Measurements from ENCODE around the gene HS3ST2.

The HS3ST2 gene

DNA sequence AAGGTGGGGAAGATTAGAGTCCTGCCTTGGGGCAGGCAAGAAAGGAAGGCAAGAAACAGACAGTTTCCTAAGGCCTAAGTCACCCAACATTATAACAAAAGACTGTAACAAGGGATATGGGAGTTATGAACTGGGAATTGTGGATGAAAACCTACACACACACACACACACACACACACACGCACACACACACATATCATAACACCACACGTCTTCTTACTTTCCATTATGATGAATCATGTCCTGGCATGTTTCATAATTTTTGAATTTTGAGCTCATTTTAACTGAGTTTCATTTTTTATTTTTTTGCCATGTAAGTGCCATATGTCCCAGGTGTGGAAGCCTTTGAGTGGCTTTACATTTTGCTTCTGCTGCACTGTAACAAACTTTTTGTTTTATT, 29.9 kb downstream of the HS3ST2 start:
- Mint-ChIP-seq H3K36me3 (no peaks in the 10 kb centered on the region), H3K4me3 (no peak overlapping the region), H3K27me3 (peaks cover 34 to 46% of the 10 kb centered on the region in 2 donors), H3K27ac (no peak overlapping the region), H3K4me1 (no peaks in the 10 kb centered on the region), H3K9me3 (no peaks in the 10 kb centered on the region)
- no peak for ATAC-seq (replicated peaks)
- DNase-seq = no peak

DNA sequence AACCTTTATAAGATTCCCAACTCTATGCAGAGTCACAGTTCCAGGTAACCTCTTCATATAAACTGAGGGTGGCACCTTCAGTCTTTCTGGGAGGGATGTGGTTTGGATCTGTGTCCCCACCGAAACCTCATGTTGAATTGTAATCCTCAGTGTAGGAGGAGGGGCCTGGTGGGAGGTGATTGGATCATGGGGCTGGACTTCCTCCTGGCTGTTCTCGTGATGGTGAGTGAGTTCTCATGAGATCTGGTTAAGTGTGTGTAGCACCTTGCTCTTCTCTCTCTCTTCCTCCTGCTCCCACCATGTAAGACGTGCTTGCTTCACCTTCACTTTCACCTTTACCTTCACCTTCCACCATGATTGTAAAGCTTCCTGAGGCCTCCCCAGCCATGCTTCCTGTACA, 30.5 kb downstream of the HS3ST2 start:
- Mint-ChIP-seq H3K9me3 (no peaks in the 10 kb centered on the region), H3K4me1 (no peaks in the 10 kb centered on the region), H3K27me3 (peaks cover 34 to 45% of the 10 kb centered on the region in 2 donors), H3K36me3 (no peaks in the 10 kb centered on the region), H3K27ac (no peak overlapping the region), H3K4me3 (no peak overlapping the region)
- no peak for ATAC-seq (replicated peaks)
- no peak for DNase-seq

DNA sequence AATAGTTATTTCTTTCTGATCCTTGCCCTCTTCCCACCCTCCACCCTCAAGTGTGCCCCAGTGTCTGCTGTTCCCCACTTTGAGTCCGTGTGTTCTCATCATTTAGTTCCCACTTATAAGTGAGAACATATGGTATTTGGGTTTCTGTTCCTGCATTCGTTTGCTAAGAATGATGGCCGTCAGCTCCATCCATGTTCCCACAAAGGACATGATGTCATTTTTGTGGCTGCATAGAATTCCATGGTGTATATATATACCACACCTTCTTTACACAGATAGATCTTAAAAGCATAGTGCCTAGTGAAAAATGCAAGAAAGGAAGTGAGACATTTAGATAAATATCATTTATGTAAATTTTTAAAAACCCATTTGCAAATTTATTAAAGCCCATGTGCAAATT, 33.1 kb downstream of the HS3ST2 start:
- DNase-seq (no peak), ATAC-seq (replicated peaks) (no peak)
- Mint-ChIP-seq H3K9me3 (no peaks in the 10 kb centered on the region), H3K27me3 (peaks cover 29 to 45% of the 10 kb centered on the region in 2 donors), H3K27ac (no peak overlapping the region), H3K4me1 (no peaks in the 10 kb centered on the region), H3K36me3 (no peaks in the 10 kb centered on the region), H3K4me3 (no peak overlapping the region)

- DNase-seq = no peak
- no peak for ATAC-seq (replicated peaks)
- Mint-ChIP-seq H3K4me3 (no peak overlapping the region), H3K27ac (no peak overlapping the region), H3K9me3 (no peaks in the 10 kb centered on the region), H3K4me1 (no peaks in the 10 kb centered on the region), H3K27me3 (peaks cover 26 to 41% of the 10 kb centered on the region in 2 donors), H3K36me3 (no peaks in the 10 kb centered on the region)
Measured at GRCh38 chr16:22847690-22848089, 33.7 kb downstream of the HS3ST2 start.

DNA sequence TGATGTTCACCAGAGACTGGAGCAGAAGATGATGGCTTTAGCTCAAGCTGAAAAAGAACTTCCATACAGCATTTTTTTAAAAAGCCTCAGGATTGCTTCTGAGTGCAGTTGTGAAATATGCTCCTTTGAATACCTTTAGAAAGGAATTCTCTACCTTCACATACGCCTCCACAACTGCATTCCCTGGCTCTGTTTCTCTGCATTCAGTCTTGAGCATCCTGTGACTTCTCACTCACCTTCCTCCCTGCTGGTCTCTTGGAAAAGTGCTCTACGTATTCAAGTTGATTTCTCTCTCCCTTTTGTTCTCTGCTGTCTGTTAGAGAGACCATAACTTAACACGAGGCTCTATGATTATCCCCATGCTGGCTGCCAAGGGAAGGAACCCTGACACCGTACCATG, 34.5 kb downstream of the HS3ST2 start:
- no peaks in the 10 kb centered on the region for H3K9me3 Mint-ChIP-seq
- ATAC-seq (replicated peaks) (no peak), DNase-seq (no peak)
- no peaks in the 10 kb centered on the region for H3K4me1 Mint-ChIP-seq
- no peak overlapping the region for H3K27ac Mint-ChIP-seq
- H3K27me3 Mint-ChIP-seq = peaks cover 25 to 34% of the 10 kb centered on the region in 2 donors
- no peak overlapping the region for H3K4me3 Mint-ChIP-seq
- no peaks in the 10 kb centered on the region for H3K36me3 Mint-ChIP-seq

GRCh38 chr16:22849517-22849916, 35.6 kb downstream of the HS3ST2 start:
- H3K9me3 Mint-ChIP-seq = no peaks in the 10 kb centered on the region
- H3K36me3 Mint-ChIP-seq = no peaks in the 10 kb centered on the region
- no peaks in the 10 kb centered on the region for H3K4me1 Mint-ChIP-seq
- no peak for DNase-seq
- ATAC-seq (replicated peaks) = no peak
- H3K27me3 Mint-ChIP-seq = peaks cover 14 to 23% of the 10 kb centered on the region in 2 donors
- no peak overlapping the region for H3K27ac Mint-ChIP-seq
- H3K4me3 Mint-ChIP-seq = no peak overlapping the region

DNA sequence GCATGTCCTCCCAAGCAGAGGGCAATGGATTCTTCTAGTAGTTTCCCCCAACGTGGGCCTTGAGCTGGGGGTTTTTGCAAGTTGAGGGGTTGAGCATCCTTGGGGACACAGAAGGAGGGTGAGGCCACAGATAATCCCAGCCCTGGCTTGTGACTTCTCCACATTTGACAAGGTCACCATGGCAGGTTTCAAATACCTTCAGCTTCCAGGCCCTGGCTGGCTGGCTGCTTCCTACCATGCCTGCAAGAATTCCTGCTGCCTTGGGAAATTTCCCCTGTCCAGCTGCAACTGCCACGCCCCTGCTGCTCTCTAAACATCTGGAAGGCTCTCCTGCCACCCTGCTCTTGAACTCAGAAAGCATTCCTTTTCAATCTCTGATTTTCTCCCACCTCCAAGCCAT, 41.3 kb downstream of the HS3ST2 start:
- peaks cover 11 to 29% of the 10 kb centered on the region in 2 donors for H3K27me3 Mint-ChIP-seq
- H3K4me1 Mint-ChIP-seq = no peaks in the 10 kb centered on the region
- no peak overlapping the region for H3K4me3 Mint-ChIP-seq
- H3K27ac Mint-ChIP-seq = no peak overlapping the region
- no peaks in the 10 kb centered on the region for H3K9me3 Mint-ChIP-seq
- no peak for ATAC-seq (replicated peaks)
- H3K36me3 Mint-ChIP-seq = no peaks in the 10 kb centered on the region
- no peak for DNase-seq

DNA sequence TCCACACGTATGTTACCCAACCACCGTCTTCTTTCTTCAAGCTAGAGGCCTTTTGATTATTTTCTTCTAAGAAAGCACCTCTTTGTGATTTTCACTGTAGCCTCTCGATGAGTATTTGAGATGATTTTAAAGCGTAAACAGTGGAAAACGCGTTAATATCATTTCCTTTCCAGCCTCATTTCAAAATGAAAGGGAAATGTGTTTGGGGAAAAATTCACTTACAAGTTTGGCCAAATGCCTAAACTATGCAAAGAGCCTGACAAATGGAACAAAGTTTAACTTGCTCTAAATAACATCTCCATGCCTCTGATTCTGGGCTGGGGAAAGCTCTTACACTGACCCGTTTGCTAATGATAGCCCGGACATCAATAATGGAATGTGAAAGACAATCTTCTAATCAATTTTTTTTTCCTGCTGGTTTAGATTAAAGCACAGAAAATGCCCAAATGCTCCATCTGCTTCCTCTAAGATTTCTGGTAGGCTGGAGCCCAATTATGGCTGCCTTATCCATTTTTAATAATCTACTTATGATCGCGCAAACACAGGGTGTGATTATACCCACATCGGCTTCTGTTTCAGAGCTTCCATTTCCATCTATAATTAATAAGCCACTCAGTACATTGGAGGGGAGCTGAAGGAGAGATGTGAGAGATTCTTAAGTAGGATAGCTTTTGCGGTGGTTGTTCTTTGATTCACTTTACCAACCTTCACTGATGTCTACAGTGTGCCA, 43.5 kb downstream of the HS3ST2 start:
- no peak for ATAC-seq (replicated peaks)
- Mint-ChIP-seq H3K9me3 (no peaks in the 10 kb centered on the region), H3K36me3 (no peaks in the 10 kb centered on the region), H3K27me3 (peaks cover 17 to 37% of the 10 kb centered on the region in 2 donors), H3K27ac (no peak overlapping the region), H3K4me1 (no peaks in the 10 kb centered on the region), H3K4me3 (no peak overlapping the region)
- DNase-seq = no peak

GRCh38 chr16:22859925-22860324, 46.0 kb downstream of the HS3ST2 start:
- H3K4me1 Mint-ChIP-seq = no peaks in the 10 kb centered on the region
- no peak overlapping the region for H3K4me3 Mint-ChIP-seq
- ATAC-seq (replicated peaks) = no peak
- H3K27me3 Mint-ChIP-seq = peaks cover 36 to 55% of the 10 kb centered on the region in 2 donors
- DNase-seq = no peak
- no peaks in the 10 kb centered on the region for H3K36me3 Mint-ChIP-seq
- no peak overlapping the region for H3K27ac Mint-ChIP-seq
- no peaks in the 10 kb centered on the region for H3K9me3 Mint-ChIP-seq

DNA sequence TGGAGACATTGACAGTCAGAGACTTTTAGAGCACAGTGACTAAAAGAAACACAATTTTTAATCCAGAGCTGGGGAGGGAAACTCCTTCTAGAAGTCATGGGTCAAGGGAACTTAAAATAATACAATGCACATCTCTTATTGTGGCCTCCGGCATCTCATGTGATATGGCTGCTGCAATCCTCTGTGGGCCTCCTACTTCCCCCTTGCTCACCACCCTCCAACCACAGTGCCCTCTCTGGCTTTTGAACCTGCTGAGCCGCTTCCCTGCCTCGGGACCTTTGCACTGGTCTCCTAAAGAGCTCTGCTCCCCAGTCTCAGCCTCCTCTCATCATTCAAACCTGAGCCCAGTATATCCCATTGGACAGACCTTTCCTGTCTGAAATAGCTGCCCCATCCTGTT, 47.6 kb downstream of the HS3ST2 start:
- Mint-ChIP-seq H3K27ac (no peak overlapping the region), H3K4me3 (no peak overlapping the region), H3K9me3 (no peaks in the 10 kb centered on the region), H3K4me1 (no peaks in the 10 kb centered on the region), H3K27me3 (peaks cover 37 to 48% of the 10 kb centered on the region in 2 donors), H3K36me3 (no peaks in the 10 kb centered on the region)
- ATAC-seq (replicated peaks) (no peak), DNase-seq (no peak)

GRCh38 chr16:22862046-22862445, 48.1 kb downstream of the HS3ST2 start:
- Mint-ChIP-seq H3K27ac (no peak overlapping the region), H3K4me1 (no peaks in the 10 kb centered on the region), H3K36me3 (no peaks in the 10 kb centered on the region), H3K9me3 (no peaks in the 10 kb centered on the region), H3K27me3 (peaks cover 37 to 48% of the 10 kb centered on the region in 2 donors), H3K4me3 (no peak overlapping the region)
- DNase-seq (no peak), ATAC-seq (replicated peaks) (no peak)

DNA sequence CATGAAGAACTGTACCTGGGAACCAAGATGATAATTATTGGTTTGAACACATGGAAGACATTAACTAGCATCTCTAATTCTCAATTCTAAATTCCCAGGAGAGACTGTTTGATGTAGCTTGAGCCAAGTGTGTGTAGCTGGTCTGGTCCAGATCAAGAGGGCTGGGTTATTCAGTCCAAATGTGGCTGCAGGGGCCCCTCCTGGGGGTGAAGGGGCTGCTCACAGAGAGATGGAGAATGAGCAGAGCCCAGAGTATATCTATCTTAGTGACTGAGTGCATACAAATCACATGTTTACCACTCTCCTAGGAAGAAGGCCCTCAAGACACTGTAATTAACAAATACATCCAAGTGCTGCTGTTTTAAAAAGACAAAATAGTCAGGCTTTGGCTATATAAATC, 50.4 kb downstream of the HS3ST2 start:
- no peaks in the 10 kb centered on the region for H3K9me3 Mint-ChIP-seq
- no peaks in the 10 kb centered on the region for H3K36me3 Mint-ChIP-seq
- H3K27ac Mint-ChIP-seq = no peak overlapping the region
- no peak for DNase-seq
- no peak overlapping the region for H3K4me3 Mint-ChIP-seq
- ATAC-seq (replicated peaks) = no peak
- peaks cover 37 to 38% of the 10 kb centered on the region in 2 donors for H3K27me3 Mint-ChIP-seq
- no peaks in the 10 kb centered on the region for H3K4me1 Mint-ChIP-seq

DNA sequence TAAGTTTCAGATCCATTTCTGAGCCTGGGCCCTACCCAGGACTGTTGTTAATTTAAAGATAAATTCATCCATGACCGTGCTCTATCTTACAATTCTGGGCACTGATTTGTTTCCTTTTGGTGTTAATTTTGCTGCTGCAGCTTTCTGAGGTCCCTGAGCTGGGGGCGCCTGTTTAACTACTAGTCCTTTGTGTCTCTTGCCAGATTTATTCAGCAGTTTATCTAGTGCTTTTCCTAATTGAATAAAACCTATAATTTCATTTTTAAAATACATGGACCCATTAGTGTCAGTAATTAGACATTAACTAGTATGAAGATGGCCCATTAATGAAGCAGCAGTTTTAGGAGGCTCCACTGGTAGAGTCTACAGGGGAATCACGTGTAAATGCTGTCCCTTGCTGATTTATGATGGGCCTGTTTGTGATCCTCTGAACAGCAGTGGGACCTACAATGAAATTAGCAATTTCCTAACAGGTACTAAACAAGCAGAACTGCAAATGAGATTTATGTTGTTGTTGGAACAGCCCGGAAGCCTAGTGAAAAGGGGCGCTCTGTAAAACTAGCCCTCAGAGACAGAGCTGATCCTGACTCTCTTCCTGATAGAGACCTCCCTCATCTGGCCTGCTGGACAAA, 54.7 kb downstream of the HS3ST2 start:
- Mint-ChIP-seq H3K27me3 (peaks cover 17 to 20% of the 10 kb centered on the region in 2 donors), H3K36me3 (no peaks in the 10 kb centered on the region), H3K27ac (no peak overlapping the region), H3K9me3 (no peaks in the 10 kb centered on the region), H3K4me1 (no peaks in the 10 kb centered on the region), H3K4me3 (no peak overlapping the region)
- DNase-seq (no peak), ATAC-seq (replicated peaks) (no peak)

GRCh38 chr16:22871861-22872260, 57.9 kb downstream of the HS3ST2 start:
- Mint-ChIP-seq H3K36me3 (no peaks in the 10 kb centered on the region), H3K4me3 (no peak overlapping the region), H3K27ac (no peak overlapping the region), H3K9me3 (peaks cover 0 to 4% of the 10 kb centered on the region in 2 donors), H3K4me1 (no peaks in the 10 kb centered on the region), H3K27me3 (peaks cover 12 to 22% of the 10 kb centered on the region in 2 donors)
- no peak for DNase-seq
- ATAC-seq (replicated peaks) = no peak

DNA sequence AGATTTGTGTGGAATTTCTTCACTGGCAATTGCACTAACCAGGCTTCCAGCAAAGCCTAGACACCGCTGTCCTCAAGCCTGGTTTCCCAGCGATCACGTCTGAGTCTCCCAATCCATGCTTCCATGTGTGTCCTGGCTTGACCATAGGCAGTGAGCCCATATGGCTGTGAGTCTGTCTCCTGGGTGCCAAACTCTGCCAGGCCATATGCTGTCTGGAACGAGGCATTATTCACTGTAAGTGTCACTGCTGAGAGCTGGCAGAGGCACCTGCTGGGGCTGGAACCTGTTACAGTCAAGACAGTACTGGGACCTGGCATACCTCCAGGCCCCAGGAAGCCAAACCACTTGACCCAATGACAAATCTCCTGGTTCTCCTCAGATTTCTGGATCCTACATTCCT, 60.4 kb downstream of the HS3ST2 start:
- DNase-seq (no peak), ATAC-seq (replicated peaks) (no peak)
- Mint-ChIP-seq H3K4me3 (no peak overlapping the region), H3K36me3 (no peaks in the 10 kb centered on the region), H3K27me3 (peaks cover 28 to 44% of the 10 kb centered on the region in 2 donors), H3K9me3 (peaks cover 0 to 4% of the 10 kb centered on the region in 2 donors), H3K27ac (no peak overlapping the region), H3K4me1 (no peaks in the 10 kb centered on the region)

Data from stimulated activated naive B cell treated with anti-CD40 and anti-IgM and Interleukin-4, amounts not matched to agents 10 μg/mL and 1 μg/mL and 100 μg/mL, for 72 hours (primary cell).